Astrocyte (in vitro differentiated cells and primary cell): ENCODE data around the gene IGSF21.

ENCODE experiments used
- CTCF ChIP-seq: IDR thresholded peaks from 2 replicates; pipeline ENCODE4 v1.5.1; 2011; ENCODE audit warnings: low read depth, mild to moderate bottlenecking, inconsistent platforms, low read length, moderate library complexity; ENCODE audit not compliant: insufficient read depth
- EZH2 ChIP-seq: IDR thresholded peaks from 2 replicates; pipeline ENCODE4 v1.6.1; 2012; ENCODE audit warnings: mild to moderate bottlenecking, low read length, inconsistent platforms; ENCODE audit not compliant: insufficient read depth

GRCh38 chr1:18328803-18329202, 221.2 kb downstream of the IGSF21 start:
- TF ChIP-seq EZH2 (no peak), CTCF (no peak)
